AG09319 (cell line): Measurements from ENCODE around the gene CGNL1.

Experiments used
- DNase-seq: peaks from one replicate; pipeline ENCODE4 v3.0.0-alpha.2; 2010; ENCODE audit warnings: low read depth; ENCODE audit errors: extremely low read depth
- TF ChIP-seq, protein P1 (sequence below): IDR thresholded peaks from 2 replicates; pipeline ENCODE4 v1.5.1; 2011; ENCODE audit warnings: low read depth, mild to moderate bottlenecking, inconsistent platforms, low read length, moderate library complexity

CGNL1 gene

GRCh38 chr15:57363661-57364060, 12.6 kb upstream of the CGNL1 start:
- TF ChIP-seq, protein P1, sequence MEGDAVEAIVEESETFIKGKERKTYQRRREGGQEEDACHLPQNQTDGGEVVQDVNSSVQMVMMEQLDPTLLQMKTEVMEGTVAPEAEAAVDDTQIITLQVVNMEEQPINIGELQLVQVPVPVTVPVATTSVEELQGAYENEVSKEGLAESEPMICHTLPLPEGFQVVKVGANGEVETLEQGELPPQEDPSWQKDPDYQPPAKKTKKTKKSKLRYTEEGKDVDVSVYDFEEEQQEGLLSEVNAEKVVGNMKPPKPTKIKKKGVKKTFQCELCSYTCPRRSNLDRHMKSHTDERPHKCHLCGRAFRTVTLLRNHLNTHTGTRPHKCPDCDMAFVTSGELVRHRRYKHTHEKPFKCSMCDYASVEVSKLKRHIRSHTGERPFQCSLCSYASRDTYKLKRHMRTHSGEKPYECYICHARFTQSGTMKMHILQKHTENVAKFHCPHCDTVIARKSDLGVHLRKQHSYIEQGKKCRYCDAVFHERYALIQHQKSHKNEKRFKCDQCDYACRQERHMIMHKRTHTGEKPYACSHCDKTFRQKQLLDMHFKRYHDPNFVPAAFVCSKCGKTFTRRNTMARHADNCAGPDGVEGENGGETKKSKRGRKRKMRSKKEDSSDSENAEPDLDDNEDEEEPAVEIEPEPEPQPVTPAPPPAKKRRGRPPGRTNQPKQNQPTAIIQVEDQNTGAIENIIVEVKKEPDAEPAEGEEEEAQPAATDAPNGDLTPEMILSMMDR: no peak
- no peak for DNase-seq

DNA sequence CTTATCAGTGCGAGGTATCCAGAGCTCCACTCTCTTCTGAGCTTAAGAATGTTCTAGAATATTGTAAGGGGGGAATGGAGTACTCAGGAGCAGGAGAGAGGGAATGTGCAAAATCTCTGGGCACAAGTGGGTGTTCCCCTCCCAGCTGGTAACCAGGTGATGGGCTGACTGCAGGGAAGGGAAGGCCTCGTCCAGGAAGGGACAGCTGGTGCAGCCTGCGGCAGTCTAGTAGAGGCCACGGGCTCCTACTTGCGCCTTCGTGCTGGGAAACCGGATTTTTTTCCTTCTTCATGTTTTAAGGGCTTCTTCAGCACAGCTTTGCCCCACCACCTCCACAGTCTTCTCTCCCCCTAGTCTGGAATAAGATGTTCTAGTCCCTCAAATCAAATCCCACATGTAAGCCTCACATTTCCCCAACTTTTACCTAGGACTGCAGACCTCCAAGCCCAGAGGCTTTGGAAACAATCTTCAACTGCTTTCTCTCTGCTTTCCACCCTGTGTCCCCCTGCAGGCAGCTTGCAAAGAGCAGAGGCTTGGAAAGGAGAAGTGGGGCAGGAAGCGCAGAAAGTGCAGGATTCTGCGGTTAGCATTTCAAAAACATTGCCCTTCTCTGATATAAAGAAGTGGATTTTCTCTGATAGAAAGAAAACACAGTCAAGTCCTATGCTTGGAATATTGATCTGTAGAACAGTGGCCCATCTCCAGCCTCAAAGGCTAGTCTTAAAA, 11.9 kb upstream of the CGNL1 start:
- TF ChIP-seq, protein P1: peak; percentile 6
- DNase-seq: no peak

GRCh38 chr15:57367556-57367955, 8.7 kb upstream of the CGNL1 start:
- TF ChIP-seq, protein P1: no peak
- DNase-seq: no peak

- TF ChIP-seq, protein P1: no peak
- DNase-seq: no peak
Measured at GRCh38 chr15:57370929-57371328, 5.4 kb upstream of the CGNL1 start.

DNA sequence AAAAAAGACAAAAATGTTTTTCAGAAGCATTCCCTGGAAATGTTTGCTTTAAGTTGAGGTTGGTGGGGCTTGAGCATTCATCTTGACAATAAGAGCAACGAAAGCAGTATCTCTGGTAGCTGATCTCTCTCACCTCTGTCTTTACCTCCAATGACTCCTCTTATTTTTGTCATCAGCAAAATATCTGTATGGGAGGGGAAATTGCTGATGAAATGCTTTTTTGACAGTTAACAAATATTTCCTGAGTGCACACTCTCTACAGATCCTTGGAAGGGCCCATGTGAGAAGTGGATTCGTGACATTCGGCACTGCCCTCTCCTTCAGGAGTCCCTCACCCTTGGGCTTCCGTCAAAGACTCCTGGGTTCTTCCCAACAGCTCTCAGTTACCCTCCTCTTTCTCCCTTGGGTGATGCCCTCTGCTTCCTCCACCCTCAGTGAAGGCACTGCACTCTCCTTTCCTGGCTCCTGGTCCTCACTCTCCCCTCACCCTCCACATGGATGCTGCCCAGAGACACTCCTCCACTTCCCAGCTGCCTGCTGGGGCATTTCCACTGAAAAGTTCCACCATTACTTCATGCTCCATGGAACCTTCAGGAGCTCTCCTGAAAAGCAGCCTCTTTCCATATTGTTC, 2.9 kb upstream of the CGNL1 start:
- TF ChIP-seq, protein P1: no peak
- no peak for DNase-seq

DNA sequence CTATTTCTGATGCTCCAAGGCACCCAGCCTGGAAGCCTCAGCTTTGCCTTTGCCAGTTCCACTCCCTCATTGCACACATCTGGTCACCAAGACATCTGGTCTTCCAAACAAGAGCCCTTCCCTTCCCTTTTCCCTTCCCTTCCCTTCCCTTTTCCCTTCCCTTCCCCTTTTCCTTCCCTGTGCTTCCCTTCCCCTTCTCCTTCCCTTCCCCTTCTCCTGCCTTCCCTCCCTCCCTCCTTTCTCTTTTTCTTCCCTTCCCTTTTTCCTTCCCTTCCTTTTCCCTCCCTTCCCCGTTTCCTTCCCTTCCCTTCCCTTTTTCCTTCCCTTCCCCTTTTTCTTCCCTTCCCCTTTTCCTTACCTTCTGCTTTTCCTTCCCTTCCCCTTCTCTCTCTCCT, 2.4 kb upstream of the CGNL1 start:
- no peak for DNase-seq
- TF ChIP-seq, protein P1: no peak

DNA sequence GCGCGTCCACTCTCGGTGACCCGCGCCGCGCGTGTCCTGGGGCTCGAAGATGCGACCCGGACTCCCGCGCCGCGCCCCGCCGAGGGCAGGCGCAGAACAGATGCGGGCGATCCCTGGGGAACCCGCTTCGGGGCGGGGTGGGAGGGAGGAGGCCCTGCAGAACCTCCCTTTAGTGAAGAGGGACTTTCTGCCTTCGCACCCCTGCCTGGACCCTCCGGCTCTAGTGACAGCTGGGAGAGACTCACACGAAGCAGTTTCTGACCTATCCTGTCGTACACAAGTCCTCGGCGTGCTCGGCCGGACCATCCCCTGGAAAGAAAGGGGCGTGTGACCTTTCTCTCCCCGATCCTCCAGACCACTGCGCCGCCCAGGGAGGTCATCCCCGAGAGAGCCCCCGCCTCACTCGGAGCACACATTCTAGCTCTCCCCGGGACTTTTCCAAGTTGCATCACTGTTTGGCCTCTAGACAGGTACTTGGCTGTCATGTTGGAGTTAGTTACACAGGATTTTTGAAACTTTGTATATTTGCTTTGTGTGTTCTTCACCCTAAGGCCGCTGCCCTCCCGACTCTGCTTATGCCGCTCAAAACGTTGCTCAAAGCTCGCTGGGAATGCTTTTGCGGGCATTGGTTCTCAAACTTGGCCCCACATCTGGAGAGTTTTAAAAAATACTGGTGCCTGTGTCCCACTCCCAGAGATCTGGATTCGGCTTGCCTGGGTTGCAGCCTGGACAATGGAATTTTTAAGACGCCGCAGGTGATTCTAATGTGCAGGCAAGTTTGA, 582 bp downstream of the CGNL1 start:
- TF ChIP-seq, protein P1: no peak
- no peak for DNase-seq
